ENCODE measurements around the gene PNRC2.
"Not testable (repeated sequence)": the region's sequence is repeated elsewhere in the genome, so short reads cannot be mapped to it uniquely, and the experiment has no call there.

The PNRC2 gene

DNA sequence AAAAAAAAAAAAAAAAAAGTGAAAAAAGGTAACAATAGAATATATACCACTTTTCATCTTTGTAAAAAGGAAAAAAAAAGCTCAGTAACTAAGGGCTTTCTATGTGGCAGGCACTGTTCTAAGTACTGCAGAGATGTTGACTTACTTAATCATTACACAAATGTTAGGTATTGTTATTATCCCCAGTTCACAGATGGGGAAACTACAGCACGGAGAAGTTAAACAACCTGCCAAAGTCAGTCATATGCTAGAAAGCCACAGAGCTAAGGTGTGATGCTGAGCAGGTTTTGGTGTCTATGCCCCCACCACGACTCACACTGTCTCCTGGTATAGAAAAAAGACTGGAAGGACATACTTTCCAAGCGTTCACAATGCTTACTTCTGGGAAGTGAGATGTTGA lies 6.6 kb upstream of the PNRC2 start:
- DNase-seq (ENCODE audit: low read depth in 2 of 2): no peak

DNA sequence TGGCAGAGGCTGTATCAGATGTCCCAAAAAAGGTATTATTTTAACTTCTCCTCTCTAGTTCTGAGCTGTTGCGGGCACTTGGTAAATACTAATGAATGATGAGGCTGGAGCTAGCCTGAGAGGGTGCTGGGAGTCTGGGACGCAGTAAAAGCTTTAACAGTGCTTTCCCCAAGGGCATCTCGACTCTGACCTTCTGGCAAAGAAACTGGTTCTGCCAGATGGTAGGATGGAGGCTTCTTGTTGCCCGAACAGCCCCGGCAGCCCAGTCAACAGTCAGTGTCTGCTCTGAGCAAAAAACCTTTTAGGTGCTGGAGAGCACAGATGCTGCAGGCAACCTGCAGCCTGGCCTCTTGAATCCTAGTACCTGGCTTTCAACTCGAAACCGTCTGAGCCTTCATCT lies 2.5 kb upstream of the PNRC2 start:
- no peak for DNase-seq (ENCODE audit: low read depth in 2 of 2)

DNA sequence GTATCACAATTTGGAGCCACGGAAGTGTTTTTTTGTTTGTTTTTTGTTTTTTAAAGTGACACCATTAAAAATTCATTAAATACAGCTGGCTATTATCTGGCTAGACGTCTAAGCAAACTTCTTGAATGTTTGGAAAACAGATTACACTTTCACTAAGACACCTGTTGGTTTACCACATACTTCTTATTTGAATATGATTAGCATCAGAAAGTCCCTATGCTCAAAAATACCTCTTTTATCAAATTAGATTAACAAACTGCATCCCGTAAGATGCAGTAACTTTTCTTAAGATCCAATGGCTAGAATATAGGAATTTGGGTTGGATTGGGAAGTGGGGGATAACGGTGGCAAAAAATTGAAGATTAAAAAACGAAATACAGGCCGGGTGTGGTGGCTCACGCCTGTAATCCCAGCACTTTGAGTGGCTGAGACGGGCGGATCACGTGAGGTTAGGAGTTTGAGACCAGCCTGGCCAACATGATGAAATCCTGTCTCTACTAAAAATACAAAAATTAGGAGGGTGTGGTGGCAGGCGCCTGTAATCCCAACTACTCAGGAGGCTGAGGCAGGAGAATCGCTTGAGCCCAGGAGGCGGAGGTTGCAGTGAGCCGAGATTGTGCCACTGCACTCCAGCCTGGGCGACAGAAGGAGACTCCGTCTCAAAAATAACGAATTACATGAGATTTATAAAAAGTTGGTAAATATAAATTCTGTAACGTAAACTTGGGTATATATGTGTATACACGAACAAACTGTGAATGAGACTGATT lies 1.4 kb upstream of the PNRC2 start:
- not testable (repeated sequence) for DNase-seq (ENCODE audit: low read depth in 2 of 2)

DNA sequence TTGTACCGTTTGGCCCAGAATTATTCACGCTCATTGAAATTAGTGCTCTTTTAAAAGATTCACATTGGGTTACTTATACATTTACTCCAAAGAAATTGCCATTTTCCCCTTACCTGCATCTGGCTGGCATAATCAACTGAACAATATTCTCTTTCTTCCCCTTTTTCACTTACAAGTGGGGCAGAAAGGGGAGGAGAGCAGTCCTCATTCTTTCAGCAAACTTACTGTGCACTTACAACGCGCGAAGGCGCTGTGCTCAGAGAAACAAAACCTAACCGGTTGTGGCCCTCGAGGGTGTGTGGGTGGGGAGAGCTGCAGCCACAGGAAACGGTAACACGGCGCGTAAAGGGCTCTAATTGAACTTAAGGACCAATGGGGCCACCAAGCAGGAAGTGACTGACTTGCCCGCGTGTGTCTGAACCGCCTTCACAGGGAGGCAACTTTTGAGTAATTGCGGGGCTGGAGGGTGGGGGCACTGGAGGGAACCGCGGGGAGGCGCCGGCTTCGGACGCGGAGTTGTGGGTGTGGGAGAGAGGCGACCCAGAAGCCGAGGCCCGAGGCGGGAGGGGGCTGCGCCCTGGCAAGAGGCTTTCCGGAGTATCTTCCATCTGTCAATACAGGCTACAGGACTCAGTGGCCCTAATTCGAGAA lies 693 bp upstream of the PNRC2 start:
- peak; percentile 90 to 93 for DNase-seq (ENCODE audit: low read depth in 2 of 2)

DNA sequence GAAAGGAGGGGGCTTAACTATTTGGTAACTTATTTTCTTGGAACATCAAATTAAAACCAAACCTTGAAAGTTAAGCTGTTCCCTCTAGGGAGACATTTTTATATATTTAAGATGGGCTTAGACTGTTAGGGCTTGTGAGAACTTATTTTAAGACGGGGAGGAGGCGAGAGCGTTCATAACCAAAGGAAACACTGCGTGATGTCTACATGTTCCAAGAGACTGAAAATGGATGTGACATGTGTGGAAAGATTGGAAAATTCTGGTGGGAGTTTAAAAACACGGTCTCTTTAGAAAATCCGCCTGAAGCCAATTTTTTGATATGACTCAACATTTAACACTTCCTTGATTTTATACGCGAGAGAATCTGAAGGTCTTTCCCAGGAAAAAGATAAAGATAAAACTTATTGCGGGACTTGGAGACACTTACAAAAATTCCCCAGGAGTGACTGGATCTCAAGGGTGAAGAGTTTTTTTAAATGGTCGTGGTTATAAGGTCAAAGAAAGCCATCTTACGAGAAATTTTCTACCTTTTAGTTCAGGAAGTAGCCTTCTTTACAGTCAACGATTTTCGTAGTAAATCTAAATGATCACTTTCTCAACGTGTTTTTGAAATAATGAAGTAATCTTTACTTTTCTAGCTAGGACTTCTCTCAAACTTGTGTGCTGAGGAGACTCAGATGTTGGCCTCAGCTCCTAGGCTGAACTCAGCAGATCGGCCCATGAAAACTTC lies 828 bp downstream of the PNRC2 start:
- no peak for DNase-seq (ENCODE audit: low read depth in 2 of 2)

DNA sequence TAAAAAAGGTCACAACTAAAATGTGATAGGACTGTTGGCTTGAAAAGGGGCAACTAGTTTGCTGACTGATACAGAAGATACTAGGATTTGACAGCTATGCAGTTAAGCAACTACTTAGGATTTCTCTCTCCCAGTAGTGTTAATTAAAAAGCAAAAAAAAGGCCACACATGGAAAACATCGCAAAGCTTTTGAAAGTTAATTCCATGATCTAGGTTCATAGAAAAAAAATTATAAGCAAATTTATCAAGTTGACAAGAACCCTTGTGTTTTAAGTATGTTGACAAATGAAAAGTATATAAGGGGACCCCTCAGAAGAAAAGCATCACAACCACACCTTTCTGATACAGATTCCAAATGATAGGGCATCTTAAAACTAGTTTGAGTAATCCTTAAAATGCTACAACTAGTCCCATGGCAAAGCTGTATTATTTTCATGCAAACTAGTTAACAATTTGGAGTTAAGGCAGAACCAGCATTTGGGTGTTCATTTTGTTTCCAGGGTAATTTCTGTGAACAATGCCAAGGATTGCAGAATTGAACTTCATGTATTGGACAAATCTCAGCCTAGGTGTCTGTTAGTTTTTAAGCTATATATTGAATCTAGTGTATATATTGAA lies 4.1 kb downstream of the PNRC2 start:
- DNase-seq (ENCODE audit: low read depth in 2 of 2): no peak

DNA sequence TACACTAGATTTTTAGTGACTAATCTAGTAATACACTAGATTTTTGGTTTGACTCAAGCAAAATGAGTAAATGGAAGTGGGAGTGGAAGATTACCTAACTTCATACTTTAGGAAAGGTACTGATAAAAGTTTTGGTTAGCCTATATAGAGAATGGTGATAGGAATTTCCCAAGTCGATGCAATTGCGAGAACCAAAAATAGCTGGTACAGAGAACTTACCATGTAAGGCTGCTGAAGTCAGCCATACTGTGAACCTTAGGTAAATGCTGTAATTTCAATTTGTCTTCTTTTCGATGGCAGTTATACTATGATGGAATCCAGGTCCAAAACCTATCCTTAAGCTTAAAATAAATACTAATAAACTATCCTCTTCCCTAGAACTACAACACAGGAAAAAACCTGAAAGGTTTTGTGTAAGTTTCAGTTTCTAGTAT lies 4.6 kb downstream of the PNRC2 start:
- no peak for DNase-seq (ENCODE audit: low read depth in 2 of 2)

DNA sequence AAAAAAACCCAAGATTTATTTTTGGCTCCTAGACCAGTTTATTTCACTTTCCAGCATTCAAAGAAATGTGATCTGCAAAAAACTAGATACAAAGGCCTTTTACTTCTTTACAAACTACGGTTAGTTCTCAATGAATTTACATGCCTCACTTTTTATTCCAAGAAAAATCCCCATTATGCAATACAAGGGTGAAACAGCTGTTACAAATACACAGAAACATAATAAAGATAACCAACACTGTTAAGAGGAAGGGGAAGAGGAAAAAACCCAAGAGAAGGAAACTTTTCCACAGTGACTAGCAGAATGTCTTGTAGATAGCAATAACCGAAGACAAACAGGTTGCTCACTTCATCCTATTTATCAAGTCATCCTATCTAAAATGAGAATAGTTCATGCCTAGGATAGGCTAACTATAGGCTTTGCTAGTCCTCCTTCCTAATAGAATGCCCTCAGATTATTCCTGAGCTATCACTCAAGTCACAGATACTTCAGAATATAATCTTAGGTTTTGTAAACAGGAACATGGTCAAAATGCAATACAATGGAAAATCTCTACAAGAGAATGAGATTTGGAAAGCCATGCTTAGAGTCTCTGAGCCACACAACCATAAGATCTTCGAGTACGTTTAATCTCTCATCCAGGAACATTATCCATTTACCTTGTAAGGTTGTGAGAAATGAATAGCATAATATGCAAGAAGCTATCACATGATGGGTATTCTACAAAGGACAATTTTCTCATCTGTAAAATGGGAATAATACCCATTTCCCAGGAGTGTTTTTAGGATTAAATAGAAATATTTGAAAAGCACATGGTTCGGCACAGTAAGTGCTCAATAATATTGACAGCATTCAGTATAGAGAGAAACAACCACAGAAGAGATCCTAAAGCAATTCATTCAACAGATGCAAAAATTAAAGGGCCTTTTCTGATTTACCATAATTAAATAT lies 5.4 kb downstream of the PNRC2 start:
- no peak for DNase-seq (ENCODE audit: low read depth in 2 of 2)

DNA sequence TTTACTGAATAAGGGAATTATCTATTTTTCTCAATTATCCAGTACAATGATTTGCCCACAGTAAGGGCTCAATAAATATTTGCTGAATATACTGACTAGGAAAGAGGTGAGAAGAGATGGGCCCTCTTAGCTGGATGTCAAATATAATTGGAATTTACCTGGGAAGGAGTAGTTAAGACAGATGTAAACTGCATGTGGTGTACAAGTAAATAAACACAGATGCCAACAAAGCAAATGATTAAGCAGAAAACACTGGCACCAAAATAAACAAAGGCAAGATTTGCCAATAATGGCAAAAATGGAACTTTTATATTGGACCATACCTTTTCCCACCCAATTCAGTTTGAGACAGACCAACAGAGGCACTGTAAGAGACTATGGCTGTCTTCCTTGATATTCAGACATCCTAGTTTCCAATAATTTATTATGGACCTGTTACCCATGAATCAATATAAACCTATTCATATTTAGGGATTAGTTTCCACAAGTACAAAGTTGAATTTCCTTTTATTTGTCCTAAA lies 7.4 kb downstream of the PNRC2 start:
- no peak for DNase-seq (ENCODE audit: low read depth in 2 of 2)

DNA sequence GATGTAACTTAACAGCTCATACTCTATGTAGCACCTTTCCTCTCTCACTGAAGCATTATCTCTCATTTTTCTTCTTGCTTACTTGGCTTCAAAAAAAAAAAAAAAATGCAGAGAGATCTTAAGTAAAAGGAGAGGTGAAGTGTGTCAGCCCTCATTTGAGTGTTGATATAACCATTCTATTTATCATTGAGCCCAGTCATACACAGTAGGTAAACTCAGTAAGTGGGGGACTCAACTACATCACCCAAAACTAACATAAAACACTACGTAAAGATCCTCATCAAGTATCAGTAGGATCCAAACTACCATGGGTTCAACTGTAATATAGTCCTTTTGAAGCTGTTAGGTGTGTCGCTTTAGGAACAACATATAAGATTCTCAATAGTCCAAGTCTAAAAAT lies 8.2 kb downstream of the PNRC2 start:
- DNase-seq (ENCODE audit: low read depth in 2 of 2): no peak

DNA sequence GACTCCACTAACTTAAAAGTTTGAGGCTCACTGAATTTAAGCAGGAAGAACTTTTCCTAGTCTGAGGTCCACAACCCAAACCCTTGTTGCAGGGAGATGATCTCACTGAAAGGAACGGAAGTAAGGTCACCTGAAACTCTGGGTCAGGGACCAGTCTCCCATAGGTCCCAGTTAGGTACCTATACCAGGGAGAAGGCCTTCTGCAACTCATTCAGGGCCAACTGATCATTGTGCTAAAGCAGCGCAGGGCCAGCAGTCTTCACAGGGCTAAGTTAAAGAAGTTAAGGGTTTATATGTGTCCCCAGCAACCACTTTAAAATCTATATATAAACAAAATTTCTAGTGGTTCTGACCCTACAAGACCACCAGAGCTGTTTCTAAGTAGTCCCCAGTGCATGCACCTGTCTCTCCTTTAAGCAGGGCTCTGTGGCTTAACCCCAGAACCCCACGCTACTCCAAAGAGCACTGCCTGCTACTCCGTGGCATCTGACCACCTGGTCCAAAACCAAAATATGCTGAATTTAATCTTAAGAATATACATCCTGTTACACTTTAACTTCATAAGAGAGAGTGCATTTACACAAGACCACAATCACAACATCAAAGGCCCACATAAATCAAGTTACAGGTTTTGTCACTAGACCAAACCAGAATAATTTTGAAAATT lies 17.7 kb downstream of the PNRC2 start:
- DNase-seq (ENCODE audit: low read depth in 2 of 2): no peak

DNA sequence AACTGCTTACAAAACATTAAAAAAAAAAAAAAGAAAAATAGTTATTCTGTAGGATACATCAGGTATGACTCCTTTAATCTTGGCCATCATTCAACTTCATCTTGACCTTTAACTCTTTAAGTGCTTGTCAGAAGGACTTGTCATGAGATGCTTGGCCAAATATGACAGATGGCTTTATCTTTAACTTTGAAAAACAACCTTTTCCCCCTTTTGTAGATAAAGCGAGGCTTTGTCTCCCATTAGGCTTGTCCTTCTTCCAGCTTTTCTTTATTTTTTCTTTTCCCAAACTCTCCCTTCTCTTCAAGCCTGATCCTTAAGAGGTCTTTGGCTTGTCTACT lies 18.2 kb downstream of the PNRC2 start:
- DNase-seq (ENCODE audit: low read depth in 2 of 2): no peak

DNA sequence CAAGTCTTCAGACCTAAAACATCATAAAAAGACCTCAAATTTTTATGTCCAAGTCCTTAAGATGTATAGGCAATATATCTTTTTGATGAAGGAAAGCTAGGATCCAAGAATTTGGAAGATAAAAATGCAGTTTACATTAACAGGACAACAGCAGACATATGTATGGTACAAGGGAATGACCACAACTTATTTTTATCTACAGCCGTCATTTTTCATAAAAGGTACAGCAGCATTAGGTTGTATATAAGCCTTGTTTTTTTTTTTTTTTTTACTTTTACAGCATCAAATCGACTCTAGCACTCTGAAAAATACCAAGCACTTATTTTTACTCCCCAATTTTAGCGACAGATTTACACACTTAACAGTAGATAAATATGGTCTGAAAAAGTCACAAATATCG lies 19.2 kb downstream of the PNRC2 start:
- no peak for DNase-seq (ENCODE audit: low read depth in 2 of 2)

DNA sequence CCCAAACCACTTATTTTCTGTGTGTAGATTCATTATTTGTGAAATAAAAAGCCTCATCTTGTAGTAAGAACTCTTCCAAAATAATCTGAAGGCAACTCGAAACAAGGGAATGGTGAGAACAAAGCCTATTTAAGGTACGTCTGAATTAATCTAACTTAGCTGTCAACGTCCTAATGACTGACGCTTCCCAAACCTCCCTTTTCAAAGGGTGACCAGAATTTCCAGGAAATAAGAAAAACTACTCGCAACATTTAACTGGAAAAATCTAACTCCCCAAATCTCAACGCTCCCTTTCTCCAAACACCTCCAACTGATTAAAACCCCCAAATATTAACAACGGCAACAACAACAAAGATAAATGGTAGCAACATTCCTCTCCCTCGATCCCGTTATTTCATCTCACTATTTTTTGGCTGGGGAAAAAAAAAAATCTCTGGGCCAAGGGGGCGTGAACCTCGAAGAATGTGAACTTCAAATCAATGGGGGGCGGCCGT lies 19.8 kb downstream of the PNRC2 start:
- no peak for DNase-seq (ENCODE audit: low read depth in 2 of 2)

DNA sequence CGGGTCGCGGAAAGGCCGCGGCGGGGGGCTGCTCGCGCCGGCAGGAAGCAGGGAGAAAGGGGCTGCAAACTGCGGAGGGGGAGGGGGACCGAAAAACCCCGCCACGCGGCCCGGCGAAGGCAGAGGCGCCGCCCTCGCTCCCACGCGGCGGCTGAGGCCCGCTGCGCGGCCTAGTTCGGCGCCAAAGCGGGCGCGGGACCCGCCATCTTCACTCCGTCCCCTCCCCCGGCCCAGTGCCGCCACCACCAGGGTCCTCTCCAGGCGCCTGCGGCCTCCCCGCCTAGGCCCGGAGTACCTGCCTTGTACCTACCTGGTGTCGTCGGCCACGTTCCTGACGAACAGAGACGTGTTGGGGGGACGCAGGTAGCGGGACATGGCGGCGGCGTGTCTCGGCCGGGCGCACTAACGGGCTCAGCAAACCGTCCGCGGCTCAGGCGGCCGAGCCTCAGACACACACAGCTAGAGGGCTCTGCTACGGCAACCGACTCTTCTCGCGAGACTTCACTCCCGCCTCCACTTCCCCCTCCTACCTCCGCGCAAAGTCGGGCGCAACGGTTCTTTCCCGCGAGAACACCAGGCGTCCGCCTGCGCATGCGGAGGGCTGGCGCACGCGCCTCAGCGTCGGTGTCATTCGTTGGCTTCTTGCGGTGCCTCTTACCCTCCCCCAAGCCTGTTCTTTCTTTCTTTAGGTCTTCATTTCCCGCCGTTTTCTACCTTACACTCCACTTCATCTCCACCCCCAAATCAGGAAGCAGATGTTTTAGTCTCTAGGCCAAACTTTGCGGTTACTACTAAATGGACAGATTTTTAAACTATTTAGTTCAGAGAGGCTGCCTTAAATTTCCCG lies 20.5 kb downstream of the PNRC2 start, which contains the start of gene SRSF10:
SRSF10 (minus strand) TSS at position 447 of the 847 bp plus-strand sequence; CDS start at position 375, 72 bp downstream.
- peak; percentile 96 to 98 for DNase-seq (ENCODE audit: low read depth in 2 of 2)

DNA sequence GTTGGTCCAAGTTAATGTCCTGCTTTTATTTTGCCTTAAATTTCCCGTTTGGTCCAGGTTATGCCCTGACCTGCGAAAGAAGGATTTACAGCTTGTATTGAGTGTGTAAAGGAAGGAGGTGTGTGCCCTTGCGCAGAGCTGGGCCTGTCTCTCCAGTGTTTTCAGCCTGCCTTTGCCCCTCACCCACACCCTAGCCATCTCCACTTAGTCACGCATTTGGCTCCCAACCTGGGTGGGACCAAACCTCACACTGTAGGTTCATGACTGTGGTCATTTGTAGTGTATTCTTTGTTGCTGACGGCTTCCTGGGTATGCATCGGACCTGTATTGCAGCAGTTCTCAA lies 21.1 kb downstream of the PNRC2 start:
- DNase-seq (ENCODE audit: low read depth in 2 of 2): peak; percentile 58 to 59

DNA sequence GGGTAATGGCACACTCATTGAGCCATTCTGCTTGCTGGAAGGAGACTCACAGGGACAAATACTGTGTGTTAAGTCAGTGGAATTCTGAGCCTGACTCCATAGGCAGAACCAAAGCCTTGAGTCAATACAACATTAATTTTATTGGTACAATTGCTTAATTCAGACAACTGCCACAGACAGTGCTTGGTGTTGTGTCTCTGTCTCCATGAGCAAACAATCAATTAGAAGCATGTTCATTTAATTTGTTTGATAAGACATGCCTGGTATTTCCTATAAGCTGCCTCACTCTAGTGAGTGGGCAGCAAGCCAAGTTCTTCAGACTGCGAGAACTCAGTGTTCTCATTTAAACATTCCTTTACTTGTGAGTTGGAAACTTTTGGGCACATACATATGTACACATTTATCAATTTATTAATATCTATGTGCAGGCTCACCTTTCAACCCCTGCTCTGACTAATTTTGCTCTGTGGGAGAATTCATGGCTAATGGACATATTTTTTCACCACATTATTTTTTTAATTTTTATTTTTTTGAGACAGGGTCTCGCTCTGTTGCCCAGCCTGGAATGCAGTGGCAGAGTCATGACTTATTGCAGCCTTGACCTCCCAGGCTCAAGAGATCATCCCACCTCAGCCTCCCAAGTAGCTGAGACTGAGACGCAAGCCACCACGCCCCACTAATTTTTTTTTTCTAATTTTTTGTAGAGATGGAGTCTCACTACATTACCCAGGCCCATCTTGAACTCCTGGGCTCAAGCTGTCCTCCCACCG lies 25.0 kb downstream of the PNRC2 start:
- no peak for DNase-seq (ENCODE audit: low read depth in 2 of 2)

DNA sequence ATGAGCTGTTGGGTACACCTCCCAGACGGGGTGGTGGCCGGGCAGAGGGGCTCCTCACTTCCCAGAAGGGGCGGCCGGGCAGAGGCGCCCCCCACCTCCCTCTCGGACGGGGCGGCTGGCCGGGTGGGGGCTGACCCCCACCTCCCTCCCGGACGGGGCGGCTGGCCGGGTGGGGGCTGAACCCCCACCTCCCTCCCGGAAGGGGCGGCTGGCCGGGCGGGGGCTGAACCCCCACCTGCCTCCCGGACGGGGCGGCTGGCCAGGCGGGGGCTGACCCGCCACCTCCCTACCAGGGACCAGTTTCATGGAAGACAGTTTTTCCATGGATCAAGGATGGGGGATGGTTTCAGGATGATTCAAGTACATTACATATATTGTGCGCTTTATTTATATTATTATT lies 27.4 kb downstream of the PNRC2 start:
- DNase-seq (ENCODE audit: low read depth in 2 of 2): not testable (repeated sequence)

DNA sequence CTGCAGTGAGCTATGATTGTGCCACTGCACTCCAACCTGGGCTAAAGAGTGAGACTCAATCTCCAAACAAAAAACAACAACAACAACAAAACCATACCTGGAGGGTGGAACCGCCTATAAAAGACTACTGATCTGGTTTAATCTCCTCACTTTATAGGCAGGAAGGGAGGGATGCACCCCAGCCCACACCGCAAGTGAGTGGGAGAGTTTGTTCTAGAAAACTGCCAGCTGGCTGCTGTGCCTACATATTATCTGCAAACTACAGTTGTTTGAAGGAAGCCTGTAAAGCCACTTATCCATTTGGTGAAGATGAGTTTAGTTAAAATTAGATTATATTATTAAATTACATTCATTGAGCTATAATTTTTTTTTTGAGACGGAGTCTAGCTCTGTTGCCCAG lies 29.6 kb downstream of the PNRC2 start:
- no peak for DNase-seq (ENCODE audit: low read depth in 2 of 2)
